ENCODE measurements around the gene GALNT14. TPM values are rescaled to one million over a fixed set of nuclear protein-coding genes. Genes with fewer than 3 reads are reported as not detected.

Gene GALNT14
- 0.08 and 0.12 TPM in 2 replicates for total RNA-seq (ENCODE audit: low replicate concordance)

GRCh38 chr2:31138037-31138962 lies at the start of gene GALNT14:
GALNT14 (minus strand) TSS chr2:31138440; CDS start chr2:31138086, 354 bp downstream.

Other genes starting within 250 kb of the GALNT14 start
- gene CAPN14, start 79.1 kb upstream of the GALNT14 start, total RNA-seq (ENCODE audit: low replicate concordance): 0.08 and 0.12 TPM in 2 replicates
- gene EHD3, start 95.7 kb upstream of the GALNT14 start, total RNA-seq (ENCODE audit: low replicate concordance): 23.1 and 62.2 TPM in 2 replicates